ENCODE data around the gene ASB13. TPM values are rescaled to one million over a fixed set of nuclear protein-coding genes. Genes with fewer than 3 reads are reported as not detected.

The ASB13 gene
- total and polyA plus RNA-seq, 2 experiments from 2014 or later = 16.9 to 18.1 TPM

DNA sequence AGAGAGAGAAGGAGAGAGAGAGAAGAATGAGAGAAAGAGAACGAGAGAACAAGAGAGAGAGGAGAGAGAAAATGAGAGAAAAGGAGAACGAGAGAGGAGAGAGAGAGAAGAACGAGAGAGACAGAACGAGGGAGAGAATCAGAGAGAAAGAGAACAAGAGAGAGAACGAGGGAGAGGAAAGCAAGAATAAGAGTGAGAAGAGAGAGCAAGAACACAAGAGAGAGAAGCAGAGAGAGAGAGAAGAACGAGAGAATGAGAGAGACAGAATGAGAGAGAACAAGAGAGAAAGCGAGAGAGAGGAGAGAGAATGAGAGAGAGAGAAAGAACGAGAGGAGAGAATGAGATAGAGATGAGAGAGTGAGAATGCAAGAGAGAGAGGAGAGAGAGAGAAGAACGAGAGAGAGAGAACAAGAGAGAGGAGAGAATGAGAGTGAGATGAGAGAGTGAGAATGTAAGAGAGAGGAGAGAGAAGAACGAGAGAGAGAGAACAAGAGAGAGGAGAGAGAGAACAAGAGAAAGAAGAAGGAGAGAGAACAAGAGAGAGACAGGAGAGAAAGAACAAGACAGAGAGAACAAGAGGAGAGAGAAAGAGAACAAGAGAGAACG lies 68.2 kb downstream of the ASB13 start:
- Histone ChIP-seq H2AFZ (no peak overlapping the region), H3K36me3 (replicated peaks; ENCODE audit: insufficient read depth, low read depth) (no peaks in the 10 kb centered on the region), H3K4me1 (ENCODE audit: insufficient read depth) (peaks cover 26% of the 10 kb centered on the region), H3K4me3 (no peak overlapping the region), H3K9me2 (replicated peaks; ENCODE audit: insufficient read depth) (no peaks in the 10 kb centered on the region), H3K79me2 (no peaks in the 10 kb centered on the region), H3K4me2 (no peak overlapping the region), H3K27ac (no peak overlapping the region), H4K20me1 (ENCODE audit: insufficient read depth, poor library complexity, severe bottlenecking) (no peaks in the 10 kb centered on the region), H3K27me3 (no peaks in the 10 kb centered on the region), H3K9me3 (ENCODE audit: low read depth) (no peaks in the 10 kb centered on the region)
- 98% methylated on average over 8 of the region's 11 CpGs for WGBS (ENCODE audit: low lambda C conversion rate, missing lambda C conversion rate)
- DNase-seq (ENCODE audit: low spot score) = no peak
- TF ChIP-seq EZH2phosphoT487 (IDR thresholded peaks at IDR 0.05; ENCODE audit: low read depth, severe bottlenecking, unreplicated experiment) (no peak), EZH2 (IDR thresholded peaks at IDR 0.05; ENCODE audit: borderline replicate concordance) (no peak), CTCF (IDR thresholded peaks at IDR 0.05; ENCODE audit: poor library complexity) (no peak)

- Histone ChIP-seq H3K27me3 (no peaks in the 10 kb centered on the region), H3K4me3 (no peak overlapping the region), H3K9me3 (ENCODE audit: low read depth) (no peaks in the 10 kb centered on the region), H2AFZ (no peak overlapping the region), H3K27ac (peak overlapping the region; percentile 78), H3K79me2 (no peaks in the 10 kb centered on the region), H3K4me1 (ENCODE audit: insufficient read depth) (peaks cover 28% of the 10 kb centered on the region), H3K4me2 (no peak overlapping the region), H4K20me1 (ENCODE audit: insufficient read depth, poor library complexity, severe bottlenecking) (no peaks in the 10 kb centered on the region), H3K36me3 (replicated peaks; ENCODE audit: insufficient read depth, low read depth) (no peaks in the 10 kb centered on the region), H3K9me2 (replicated peaks; ENCODE audit: insufficient read depth) (no peaks in the 10 kb centered on the region)
- no peak for TF ChIP-seq CTCF (IDR thresholded peaks at IDR 0.05; ENCODE audit: poor library complexity)
- no peak for TF ChIP-seq EZH2phosphoT487 (IDR thresholded peaks at IDR 0.05; ENCODE audit: low read depth, severe bottlenecking, unreplicated experiment)
- no peak for TF ChIP-seq EZH2 (IDR thresholded peaks at IDR 0.05; ENCODE audit: borderline replicate concordance)
- 89% methylated on average over 26 of the region's 26 CpGs for WGBS (ENCODE audit: low lambda C conversion rate, missing lambda C conversion rate)
- no peak for DNase-seq (ENCODE audit: low spot score)
Measured at GRCh38 chr10:5596611-5597341, 69.6 kb downstream of the ASB13 start.

GRCh38 chr10:5595994-5596471 lies 70.4 kb downstream of the ASB13 start:
- no peaks in the 10 kb centered on the region for H3K36me3 ChIP-seq (replicated peaks; ENCODE audit: insufficient read depth, low read depth)
- no peak for DNase-seq (ENCODE audit: low spot score)
- H3K4me2 ChIP-seq = no peak overlapping the region
- no peaks in the 10 kb centered on the region for H3K27me3 ChIP-seq
- H4K20me1 ChIP-seq (ENCODE audit: insufficient read depth, poor library complexity, severe bottlenecking) = no peaks in the 10 kb centered on the region
- no peaks in the 10 kb centered on the region for H3K9me2 ChIP-seq (replicated peaks; ENCODE audit: insufficient read depth)
- H3K9me3 ChIP-seq (ENCODE audit: low read depth) = no peaks in the 10 kb centered on the region
- TF ChIP-seq CTCF (IDR thresholded peaks at IDR 0.05; ENCODE audit: poor library complexity) (no peak), EZH2 (IDR thresholded peaks at IDR 0.05; ENCODE audit: borderline replicate concordance) (no peak), EZH2phosphoT487 (IDR thresholded peaks at IDR 0.05; ENCODE audit: low read depth, severe bottlenecking, unreplicated experiment) (no peak)
- no peak overlapping the region for H3K4me3 ChIP-seq
- H3K4me1 ChIP-seq (ENCODE audit: insufficient read depth) = peaks cover 30% of the 10 kb centered on the region
- no peaks in the 10 kb centered on the region for H3K79me2 ChIP-seq
- peak overlapping the region; percentile 78 for H3K27ac ChIP-seq
- no peak overlapping the region for H2AFZ ChIP-seq
- 38% methylated on average over 9 of the region's 9 CpGs for WGBS (ENCODE audit: low lambda C conversion rate, missing lambda C conversion rate)
